ENCODE measurements around the gene ZNF280C.

GRCh38 chrX:130216320-130216719, 52.4 kb downstream of the ZNF280C start:
- TF ChIP-seq EZH2 (IDR thresholded peaks at IDR 0.05) (no peak), POLR2AphosphoS5 (IDR thresholded peaks at IDR 0.05; ENCODE audit: borderline replicate concordance, low read depth, low read length) (no peak)

All from SK-N-MC (cell line).